H1 (cell line): ENCODE results near the gene RPS25. TPM values are rescaled to one million over a fixed set of nuclear protein-coding genes. Genes with fewer than 3 reads are reported as not detected.
"Not testable (repeated sequence)": the region's sequence is repeated elsewhere in the genome, so short reads cannot be mapped to it uniquely, and the experiment has no call there.

ENCODE experiments used
- CTCF ChIA-PET: fragments of 300-600 bp; sonication (Branson Sonifier 250); formaldehyde crosslinking; loops from one replicate; lab custom pipeline; 2021; ENCODE audit not compliant: partially characterized antibody; lab: Charles Lee
- POLR2A ChIA-PET: fragments of 300-600 bp; sonication (Branson Sonifier 250); formaldehyde crosslinking; loops from one replicate; lab custom pipeline; 2021; ENCODE audit warnings: inconsistent platforms; ENCODE audit not compliant: partially characterized antibody; lab: Charles Lee
- DNase-seq, 2 experiments: peaks; one replicate each; pipeline versions ENCODE4 v3.0.0 to v3.0.0-alpha.2; 2010 to 2022; ENCODE audit warnings: low spot score in 2 of 2, low read depth in 1 of 2, mixed read lengths in 1 of 2
- FAIRE-seq: peaks from 2 replicates; lab custom pipeline; 2011; peaks lifted over from hg19 to GRCh38; lab: Jason Lieb, UNC
- H2AFZ ChIP-seq: 2 replicates; pipeline ENCODE4 v1.8.1; 2012; ENCODE audit warnings: low read length, inconsistent platforms
- H2AK5ac ChIP-seq: 2 replicates; pipeline ENCODE4 v1.6.1; 2013; ENCODE audit warnings: low read depth, low read length
- H2BK120ac ChIP-seq: replicated peaks from 2 replicates; pipeline ENCODE3; 2013; ENCODE audit warnings: low read depth, low read length, inconsistent platforms
- H2BK12ac ChIP-seq: 2 replicates; pipeline ENCODE4 v1.6.1; 2013; ENCODE audit warnings: low read depth, low read length
- H2BK15ac ChIP-seq: 2 replicates; pipeline ENCODE4 v1.6.1; 2013; ENCODE audit warnings: low read length
- H2BK20ac ChIP-seq: 2 replicates; pipeline ENCODE4 v1.6.1; 2013; ENCODE audit warnings: low read length
- H2BK5ac ChIP-seq: 2 replicates; pipeline ENCODE4 v1.6.1; 2013; ENCODE audit warnings: low read depth, low read length
- H3K14ac ChIP-seq: 2 replicates; pipeline ENCODE4 v1.6.1; 2013; ENCODE audit warnings: inconsistent platforms; ENCODE audit not compliant: insufficient read length
- H3K18ac ChIP-seq: 2 replicates; pipeline ENCODE4 v1.6.1; 2013; ENCODE audit warnings: low read length; ENCODE audit errors: extremely low read depth
- H3K23ac ChIP-seq: 2 replicates; pipeline ENCODE4 v1.6.1; 2013; ENCODE audit warnings: inconsistent platforms; ENCODE audit not compliant: insufficient read length
- H3K23me2 ChIP-seq: 2 replicates; pipeline ENCODE4 v1.6.1; 2013; ENCODE audit warnings: low read depth, low read length
- H3K27ac ChIP-seq: 2 replicates; pipeline ENCODE4 v1.6.1; 2011; ENCODE audit warnings: low read depth, low read length, inconsistent platforms
- H3K27me3 ChIP-seq, 4 experiments: replicated peaks in 1 of 4; 1 replicate in 1 of 4; 2 replicates in 3 of 4; pipeline versions ENCODE4 v1.6.1 to v1.8.1; 2011 to 2013; ENCODE audit warnings: low read length in 3 of 4, mild to moderate bottlenecking in 3 of 4, inconsistent platforms in 2 of 4, mixed read lengths in 2 of 4, moderate library complexity in 1 of 4; ENCODE audit not compliant: control insufficient read depth in 3 of 4, insufficient read depth in 3 of 4; ENCODE audit errors: extremely low read depth in 1 of 4
- H3K36me3 ChIP-seq, 4 experiments: 2 replicates each; pipeline versions ENCODE4 v1.6.1 to v1.8.1; 2011 to 2013; ENCODE audit warnings: mild to moderate bottlenecking in 4 of 4, low read length in 3 of 4, moderate library complexity in 2 of 4, control low read depth in 1 of 4, inconsistent platforms in 1 of 4; ENCODE audit not compliant: insufficient read depth in 4 of 4, control insufficient read depth in 2 of 4
- H3K4ac ChIP-seq: replicated peaks from 2 replicates; pipeline ENCODE3; 2013; ENCODE audit warnings: low read length, low read depth, mixed read lengths, inconsistent platforms; ENCODE audit not compliant: insufficient read length
- H3K4me1 ChIP-seq, 4 experiments: replicated peaks in 1 of 4; 1 replicate in 1 of 4; 2 replicates in 3 of 4; pipeline versions ENCODE4 v1.6.1 to v1.8.1; 2011 to 2013; ENCODE audit warnings: low read length in 3 of 4, inconsistent platforms in 2 of 4, mixed read lengths in 1 of 4; ENCODE audit not compliant: insufficient read depth in 4 of 4, control insufficient read depth in 3 of 4
- H3K4me2 ChIP-seq, 2 experiments: 2 replicates each; pipeline versions ENCODE4 v1.6.1 to v1.8.1; 2011 to 2013; ENCODE audit warnings: low read depth in 2 of 2, low read length in 2 of 2, control low read depth in 1 of 2, inconsistent platforms in 1 of 2, mild to moderate bottlenecking in 1 of 2; ENCODE audit not compliant: insufficient read depth in 1 of 2
- H3K4me3 ChIP-seq, 4 experiments: fragments of 200-600, 300-600 bp in 1 of 4; sonication (generic), shearing (Covaris generic), sonication (Bioruptor Twin) in 1 of 4; 2 replicates each; pipeline versions ENCODE4 v1.5.1 to v1.8.1; 2011 to 2016; ENCODE audit warnings: low read length in 4 of 4, low read depth in 3 of 4, control low read depth in 2 of 4, inconsistent platforms in 2 of 4, mild to moderate bottlenecking in 2 of 4, mixed read lengths in 1 of 4, moderate library complexity in 1 of 4; ENCODE audit not compliant: insufficient read depth in 2 of 4; ENCODE audit errors: extremely low read depth in 1 of 4
- H3K56ac ChIP-seq: replicated peaks from 2 replicates; pipeline ENCODE3; 2013; ENCODE audit warnings: low read depth, mild to moderate bottlenecking, mixed read lengths, low read length, inconsistent platforms; ENCODE audit not compliant: insufficient read length
- H3K79me1 ChIP-seq: 2 replicates; pipeline ENCODE4 v1.6.1; 2013; ENCODE audit warnings: low read depth, low read length, control low read depth
- H3K79me2 ChIP-seq, 2 experiments: 2 replicates each; pipeline versions ENCODE4 v1.6.1 to v1.8.1; 2012 to 2013; ENCODE audit warnings: low read length in 2 of 2, mild to moderate bottlenecking in 2 of 2, inconsistent platforms in 1 of 2; ENCODE audit not compliant: insufficient read depth in 2 of 2, control insufficient read depth in 1 of 2
- H3K9ac ChIP-seq, 4 experiments: replicated peaks in 1 of 4; 1 replicate in 1 of 4; 2 replicates in 3 of 4; pipeline versions ENCODE4 v1.6.1 to v1.8.1; 2011 to 2013; ENCODE audit warnings: low read depth in 3 of 4, low read length in 3 of 4, control low read depth in 2 of 4, mild to moderate bottlenecking in 2 of 4, moderate library complexity in 2 of 4, inconsistent platforms in 1 of 4; ENCODE audit errors: extremely low read depth in 1 of 4
- H3K9me3 ChIP-seq, 2 experiments: 2 replicates each; pipeline versions ENCODE4 v1.6.1 to v1.8.1; 2012 to 2013; ENCODE audit warnings: mild to moderate bottlenecking in 2 of 2, moderate library complexity in 2 of 2, control low read depth in 1 of 2, inconsistent platforms in 1 of 2, low read depth in 1 of 2, low read length in 1 of 2, mixed read lengths in 1 of 2; ENCODE audit not compliant: insufficient read depth in 2 of 2
- H4K20me1 ChIP-seq, 2 experiments: replicated peaks in 1 of 2; 2 replicates each; pipeline versions ENCODE3 to v1.8.1; 2011 to 2013; ENCODE audit warnings: inconsistent platforms in 2 of 2, low read length in 2 of 2, mild to moderate bottlenecking in 1 of 2; ENCODE audit not compliant: insufficient read depth in 2 of 2, control insufficient read depth in 1 of 2
- H4K5ac ChIP-seq: 2 replicates; pipeline ENCODE4 v1.6.1; 2013; ENCODE audit warnings: low read length, low read depth, mixed read lengths, inconsistent platforms; ENCODE audit not compliant: insufficient read length
- H4K8ac ChIP-seq: 2 replicates; pipeline ENCODE4 v1.8.0; 2013; ENCODE audit warnings: mild to moderate bottlenecking, moderate library complexity, low read length, inconsistent platforms; ENCODE audit not compliant: insufficient read depth; ENCODE audit errors: extremely low read depth
- H4K91ac ChIP-seq: replicated peaks from 2 replicates; pipeline ENCODE3; 2013; ENCODE audit warnings: low read length, mixed read lengths, inconsistent platforms; ENCODE audit not compliant: insufficient read length
- WGBS, 2 experiments: shearing (Covaris generic) in 1 of 2; methylation state at CpG; one replicate each; pipeline versions ENCODE4 v1.1.6 to v1.1.7; 2013 to 2015; ENCODE audit warnings: low lambda C conversion rate in 2 of 2, mixed read lengths in 2 of 2, inconsistent platforms in 1 of 2, low coverage in 1 of 2, missing lambda C conversion rate in 1 of 2; ENCODE audit not compliant: insufficient replicate concordance in 2 of 2, insufficient coverage in 1 of 2, insufficient read length in 1 of 2; ENCODE audit errors: extremely low coverage in 1 of 2, missing lambda C conversion rate in 1 of 2; 5-methylcytosine and 5-hydroxymethylcytosine counted together
- microRNA-seq, 2 experiments: library from miRNA; unstranded; fragments of <30 nt; microRNA quantifications; one replicate each; pipeline versions ENCODE4 to v1.2.0, GENCODE V29; 2016 to 2020; ENCODE audit warnings: borderline microRNAs expressed in 2 of 2, borderline number of aligned reads in 2 of 2, borderline replicate concordance in 1 of 2
- polyA plus RNA-seq, 7 experiments: library from polyadenylated mRNA; depleted of rRNA in 3 of 7; stranded (reverse) in 5 of 7; unstranded in 2 of 7; fragments of >200 nt in 5 of 7; fragments of 200-250 nt in 2 of 7; gene quantifications; 1 replicate in 5 of 7; 2 replicates in 1 of 7; 4 replicates in 1 of 7; pipeline versions ENCODE4 v1.2.1 to v1.2.3, GENCODE V29; 2011 to 2013; ENCODE audit warnings: missing spikeins in 2 of 7, mixed read lengths in 2 of 7
- small RNA-seq: library from polyadenylated mRNA; stranded (forward); fragments of <200 nt; extraction: miRNeasy Mini kit (QIAGEN cat#:217004); gene quantifications from one replicate; pipeline ENCODE3, GENCODE V24; 2013; ENCODE audit not compliant: insufficient read depth
- total RNA-seq: library from RNA; stranded (reverse); fragmentation: NEBNext Ultra II Directional; extraction: Animal tissue kit (Norgen Biotek cat#: 25700); gene quantifications from 2 replicates; pipeline ENCODE4 v1.2.1, GENCODE V29; 2021

The RPS25 gene
- total and polyA plus RNA-seq, 2 of the 8 experiments (the other 6 are each of a cell fraction or from before 2014, with no cell fraction given): 1,525 to 1,643 TPM

GRCh38 chr11:118969508-118969907, 48.6 kb downstream of the RPS25 start:
- POLR2A ChIA-PET: interaction anchor here (0.6 to 1.0 kb wide), 2 partner anchors 10 to 124 kb away, joined by 3 read pairs; no protein-coding TSS in a partner anchor

More at GRCh38 chr11:118969508-118969907, 48.6 kb downstream of the RPS25 start:
- FAIRE-seq, H2BK12ac ChIP-seq, H2BK120ac ChIP-seq, H3K4me3 ChIP-seq, H3K79me2 ChIP-seq, H3K4me2 ChIP-seq, H3K18ac ChIP-seq, H2AK5ac ChIP-seq, H3K27me3 ChIP-seq, H3K27ac ChIP-seq, H2AFZ ChIP-seq, H3K79me1 ChIP-seq, CTCF ChIA-PET, H3K56ac ChIP-seq, H3K4me1 ChIP-seq, H4K20me1 ChIP-seq, H4K91ac ChIP-seq, H2BK5ac ChIP-seq, H3K4ac ChIP-seq, H3K9me3 ChIP-seq, H2BK15ac ChIP-seq, H4K8ac ChIP-seq, H3K9ac ChIP-seq, H3K36me3 ChIP-seq, H3K14ac ChIP-seq, H2BK20ac ChIP-seq, H3K23me2 ChIP-seq, DNase-seq, H4K5ac ChIP-seq, H3K23ac ChIP-seq: not testable (repeated sequence)
- 89% methylated on average over 1 of the region's 2 CpGs; no CpG with 5 or more reads in 1 of the 2 experiments for WGBS, 2 experiments

Small RNAs within 50 kb of the gene (microRNA-seq; reads per million reads assigned to microRNA genes)
- gene MIR3656: 0 reads per million in 2 experiments

Small RNAs within 50 kb of the gene (small RNA-seq; reads per million reads assigned to genes)
- not detected for gene AP003392.2
- not detected for gene RF00017
- not detected for gene RF00019

Other genes starting within 250 kb of the RPS25 start
- gene DDX6, start 227.2 kb downstream of the RPS25 start, total RNA-seq: 174 and 181 TPM in 2 replicates
- 15.4 and 29.8 TPM in 2 replicates for gene DDX6, start 227.2 kb downstream of the RPS25 start, polyA plus RNA-seq (2011; rRNA removed)
- not detected in 2 replicates for gene CXCR5, start 134.5 kb downstream of the RPS25 start, total RNA-seq
- gene CXCR5, start 134.5 kb downstream of the RPS25 start, polyA plus RNA-seq (2011; rRNA removed): not detected in 2 replicates
- gene BCL9L, start 92.4 kb downstream of the RPS25 start, total RNA-seq: 57.8 and 58.2 TPM in 2 replicates
- gene BCL9L, start 92.4 kb downstream of the RPS25 start, polyA plus RNA-seq (2011; rRNA removed): 6.2 and 15.7 TPM in 2 replicates
- not detected in 2 replicates for gene UPK2, start 62.0 kb downstream of the RPS25 start, total RNA-seq
- 0.76 and 1.8 TPM in 2 replicates for gene UPK2, start 62.0 kb downstream of the RPS25 start, polyA plus RNA-seq (2011; rRNA removed)
- gene FOXR1, start 46.6 kb downstream of the RPS25 start, total RNA-seq: not detected in 2 replicates
- not detected in 2 replicates for gene FOXR1, start 46.6 kb downstream of the RPS25 start, polyA plus RNA-seq (2011; rRNA removed)
- 33.1 and 36.4 TPM in 2 replicates for gene CENATAC, start 20.2 kb downstream of the RPS25 start, total RNA-seq
- 20.1 and 22.7 TPM in 2 replicates for gene CENATAC, start 20.2 kb downstream of the RPS25 start, polyA plus RNA-seq (2011; rRNA removed)
- gene TRAPPC4, start 423 bp upstream of the RPS25 start, total RNA-seq: 88.6 and 94.3 TPM in 2 replicates
- 223 and 240 TPM in 2 replicates for gene TRAPPC4, start 423 bp upstream of the RPS25 start, polyA plus RNA-seq (2011; rRNA removed)
- gene SLC37A4, start 12.5 kb upstream of the RPS25 start, total RNA-seq: 29.0 and 35.1 TPM in 2 replicates
- gene SLC37A4, start 12.5 kb upstream of the RPS25 start, polyA plus RNA-seq (2011; rRNA removed): 91.9 and 101 TPM in 2 replicates
- gene HYOU1, start 38.9 kb upstream of the RPS25 start, total RNA-seq: 293 and 295 TPM in 2 replicates
- gene HYOU1, start 38.9 kb upstream of the RPS25 start, polyA plus RNA-seq (2011; rRNA removed): 229 and 239 TPM in 2 replicates
- gene VPS11, start 49.5 kb upstream of the RPS25 start, total RNA-seq: 15.5 and 16.6 TPM in 2 replicates
- 13.1 and 14.8 TPM in 2 replicates for gene VPS11, start 49.5 kb upstream of the RPS25 start, polyA plus RNA-seq (2011; rRNA removed)
- gene HMBS, start 66.5 kb upstream of the RPS25 start, total RNA-seq: 65.5 and 69.3 TPM in 2 replicates
- gene HMBS, start 66.5 kb upstream of the RPS25 start, polyA plus RNA-seq (2011; rRNA removed): 104 and 109 TPM in 2 replicates
- 59.8 and 62.9 TPM in 2 replicates for gene DPAGT1, start 83.5 kb upstream of the RPS25 start, total RNA-seq
- gene DPAGT1, start 83.5 kb upstream of the RPS25 start, polyA plus RNA-seq (2011; rRNA removed): 207 and 236 TPM in 2 replicates
- 3.3 and 4.0 TPM in 2 replicates for gene C2CD2L, start 89.0 kb upstream of the RPS25 start, total RNA-seq
- gene C2CD2L, start 89.0 kb upstream of the RPS25 start, polyA plus RNA-seq (2011; rRNA removed): 2.5 and 3.4 TPM in 2 replicates
- 35.0 and 36.6 TPM in 2 replicates for gene HINFP, start 103.2 kb upstream of the RPS25 start, total RNA-seq
- gene HINFP, start 103.2 kb upstream of the RPS25 start, polyA plus RNA-seq (2011; rRNA removed): 37.3 and 41.2 TPM in 2 replicates
- gene ABCG4, start 130.7 kb upstream of the RPS25 start, total RNA-seq: 2.3 and 2.9 TPM in 2 replicates
- gene ABCG4, start 130.7 kb upstream of the RPS25 start, polyA plus RNA-seq (2011; rRNA removed): 1.8 and 2.9 TPM in 2 replicates
- 12.9 and 13.2 TPM in 2 replicates for gene NLRX1, start 150.4 kb upstream of the RPS25 start, total RNA-seq
- 18.6 and 30.5 TPM in 2 replicates for gene NLRX1, start 150.4 kb upstream of the RPS25 start, polyA plus RNA-seq (2011; rRNA removed)
- gene NHERF4, start 167.1 kb upstream of the RPS25 start, total RNA-seq: not detected in 2 replicates
- gene NHERF4, start 167.1 kb upstream of the RPS25 start, polyA plus RNA-seq (2011; rRNA removed): 0.05 and 0.20 TPM in 2 replicates
- gene CBL, start 188.0 kb upstream of the RPS25 start, total RNA-seq: 57.6 and 57.8 TPM in 2 replicates
- gene CBL, start 188.0 kb upstream of the RPS25 start, polyA plus RNA-seq (2011; rRNA removed): 22.3 and 23.1 TPM in 2 replicates